OCI-LY3 (cell line): ENCODE results near the gene TGM1.

Experiments
- CTCF ChIP-seq: fragments of 200-600, 300-600 bp; sonication (generic); IDR thresholded peaks from 2 replicates; pipeline ENCODE4 v1.5.1; 2014; ENCODE audit warnings: antibody characterized with exemption, low read length, low read depth
- EZH2phosphoT487 ChIP-seq: fragments of 200-600 bp; shearing (Covaris generic); IDR thresholded peaks from 2 replicates; pipeline ENCODE4 v1.6.1; 2018; ENCODE audit warnings: antibody characterized with exemption, mixed run types, low read depth

- no peak for TF ChIP-seq CTCF
- TF ChIP-seq EZH2phosphoT487 = no peak
These were observed 34.1 kb downstream of the TGM1 start for GRCh38 chr14:24228902-24229301.
